Nephron (organoid): Measurements from ENCODE around the gene ZBTB42.

ENCODE experiments used
- H3K27ac Mint-ChIP-seq, 3 experiments: 2 replicates each; pipeline ENCODE4 v1.8.0; 2020; ENCODE audit warnings: mixed read lengths in 3 of 3, mild to moderate bottlenecking in 2 of 3, moderate library complexity in 1 of 3
- H3K27me3 Mint-ChIP-seq: 2 replicates; pipeline ENCODE4 v1.8.0; 2021; ENCODE audit warnings: low read depth, mild to moderate bottlenecking, moderate library complexity, mixed read lengths
- H3K36me3 Mint-ChIP-seq: 2 replicates; pipeline ENCODE4 v1.8.0; 2020; ENCODE audit warnings: low read depth, mixed read lengths
- H3K4me1 Mint-ChIP-seq: 2 replicates; pipeline ENCODE4 v1.8.0; 2020; ENCODE audit warnings: mixed read lengths
- H3K4me3 Mint-ChIP-seq, 3 experiments: 2 replicates each; pipeline ENCODE4 v1.8.0; 2020; ENCODE audit warnings: mild to moderate bottlenecking in 3 of 3, mixed read lengths in 3 of 3, moderate library complexity in 2 of 3
- H3K9me3 Mint-ChIP-seq: 2 replicates; pipeline ENCODE4 v1.8.0; 2020; ENCODE audit warnings: mixed read lengths
- CTCF ChIP-seq, 3 experiments: fragments of 200-600 bp; sonication (generic); IDR thresholded peaks; one replicate each; pipeline ENCODE4 v1.5.0; 2021; ENCODE audit warnings: antibody characterized with exemption in 3 of 3; ENCODE audit not compliant: unreplicated experiment in 3 of 3

ZBTB42 gene

GRCh38 chr14:104784218-104784568 is 16.7 kb upstream of the ZBTB42 start:
- TF ChIP-seq CTCF (IDR thresholded peaks at IDR 0.05; ENCODE audit: unreplicated experiment in 3 of 3), result no peak
- no peaks in the 10 kb centered on the region for H3K4me1 Mint-ChIP-seq
- H3K27ac Mint-ChIP-seq, result no peak overlapping the region
- no peaks in the 10 kb centered on the region for H3K27me3 Mint-ChIP-seq
- no peaks in the 10 kb centered on the region for H3K36me3 Mint-ChIP-seq
- H3K9me3 Mint-ChIP-seq, result no peaks in the 10 kb centered on the region
- no peak overlapping the region for H3K4me3 Mint-ChIP-seq

GRCh38 chr14:104784846-104785707 is 15.8 kb upstream of the ZBTB42 start:
- H3K9me3 Mint-ChIP-seq, result no peaks in the 10 kb centered on the region
- H3K27ac Mint-ChIP-seq, result no peak overlapping the region
- H3K27me3 Mint-ChIP-seq, result no peaks in the 10 kb centered on the region
- TF ChIP-seq CTCF (IDR thresholded peaks at IDR 0.05; ENCODE audit: unreplicated experiment in 3 of 3), result no peak
- H3K4me3 Mint-ChIP-seq, result no peak overlapping the region
- no peaks in the 10 kb centered on the region for H3K36me3 Mint-ChIP-seq
- H3K4me1 Mint-ChIP-seq, result no peaks in the 10 kb centered on the region

- Mint-ChIP-seq H3K27me3 (no peaks in the 10 kb centered on the region), H3K36me3 (no peaks in the 10 kb centered on the region), H3K4me3 (no peak overlapping the region), H3K27ac (no peak overlapping the region), H3K4me1 (no peaks in the 10 kb centered on the region), H3K9me3 (no peaks in the 10 kb centered on the region)
- no peak for TF ChIP-seq CTCF (IDR thresholded peaks at IDR 0.05; ENCODE audit: unreplicated experiment in 3 of 3)
Measured at GRCh38 chr14:104785708-104786080, 15.2 kb upstream of the ZBTB42 start.

- Mint-ChIP-seq H3K9me3 (no peaks in the 10 kb centered on the region), H3K36me3 (no peaks in the 10 kb centered on the region), H3K4me1 (no peaks in the 10 kb centered on the region), H3K27ac (no peak overlapping the region), H3K27me3 (no peaks in the 10 kb centered on the region), H3K4me3 (no peak overlapping the region)
- TF ChIP-seq CTCF (IDR thresholded peaks at IDR 0.05; ENCODE audit: unreplicated experiment in 3 of 3), result no peak
Measured at GRCh38 chr14:104786091-104786586, 14.8 kb upstream of the ZBTB42 start.

GRCh38 chr14:104786726-104787675 is 13.9 kb upstream of the ZBTB42 start:
- peaks cover 5% of the 10 kb centered on the region for H3K4me1 Mint-ChIP-seq
- no peak for TF ChIP-seq CTCF (IDR thresholded peaks at IDR 0.05; ENCODE audit: unreplicated experiment in 3 of 3)
- H3K27me3 Mint-ChIP-seq, result no peaks in the 10 kb centered on the region

More at GRCh38 chr14:104786726-104787675, 13.9 kb upstream of the ZBTB42 start:
- H3K36me3 Mint-ChIP-seq, result peaks cover 4% of the 10 kb centered on the region
- H3K4me3 Mint-ChIP-seq, result no peak overlapping the region
- H3K9me3 Mint-ChIP-seq, result no peaks in the 10 kb centered on the region
- no peak overlapping the region for H3K27ac Mint-ChIP-seq
